ENCODE data around the gene ROGDI.

GRCh38 chr16:4830408-4830807 lies 28.0 kb upstream of the ROGDI start:
- TF ChIP-seq WHSC1 (IDR thresholded peaks at IDR 0.05; ENCODE audit: low read length) (no peak), CTCF (IDR thresholded peaks at IDR 0.05 in 2 of 3, conservative IDR thresholded peaks at IDR 0.05 in 1 of 3; ENCODE audit: insufficient read depth in 2 of 3, low read depth in 1 of 3, low read length in 3 of 3) (no peak), NBN (IDR thresholded peaks at IDR 0.05; ENCODE audit: low read depth) (no peak), NR2C2 (CRISPR knock-in tag; IDR thresholded peaks at IDR 0.05) (no peak), NR2C2 (tag; IDR thresholded peaks at IDR 0.05) (no peak), ZNF12 (CRISPR knock-in tag; IDR thresholded peaks at IDR 0.05) (no peak), CEBPB (tag; IDR thresholded peaks at IDR 0.05) (no peak), ZBTB49 (CRISPR knock-in tag; IDR thresholded peaks at IDR 0.05; ENCODE audit: borderline replicate concordance) (no peak), ZNF764 (CRISPR knock-in tag; IDR thresholded peaks at IDR 0.05; ENCODE audit: low read depth) (no peak)

All from K562 (cell line).